Activated T-cell treated with anti-CD3 and anti-CD28 coated beads for 24 hours (primary cell): Measurements from ENCODE around the gene ZFYVE28.

ENCODE experiments used
- DNase-seq: peaks from one replicate; pipeline ENCODE4 v3.0.0-alpha.2; 2020; ENCODE audit warnings: low read depth

Gene ZFYVE28

DNA sequence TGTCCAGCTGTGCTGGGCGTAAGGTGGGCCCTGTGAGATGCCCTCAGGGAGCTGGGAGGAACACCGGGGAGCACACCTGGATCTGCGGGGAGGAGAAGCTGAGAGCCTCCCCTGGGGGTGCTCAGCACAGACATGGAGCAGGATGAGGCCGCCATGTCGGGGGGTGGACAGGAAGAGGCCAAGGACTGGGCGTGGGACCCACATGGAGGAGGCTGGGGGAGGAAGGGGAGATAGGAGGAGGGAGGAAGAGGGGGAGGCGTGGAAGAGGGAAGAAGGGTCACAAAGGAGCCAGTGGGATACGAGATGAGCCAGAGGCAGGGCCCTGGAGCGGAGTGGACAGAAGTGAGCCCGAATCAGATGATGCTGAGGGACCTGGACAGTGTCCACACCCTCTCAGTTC is 66.3 kb downstream of the ZFYVE28 start:
- DNase-seq: no peak

DNA sequence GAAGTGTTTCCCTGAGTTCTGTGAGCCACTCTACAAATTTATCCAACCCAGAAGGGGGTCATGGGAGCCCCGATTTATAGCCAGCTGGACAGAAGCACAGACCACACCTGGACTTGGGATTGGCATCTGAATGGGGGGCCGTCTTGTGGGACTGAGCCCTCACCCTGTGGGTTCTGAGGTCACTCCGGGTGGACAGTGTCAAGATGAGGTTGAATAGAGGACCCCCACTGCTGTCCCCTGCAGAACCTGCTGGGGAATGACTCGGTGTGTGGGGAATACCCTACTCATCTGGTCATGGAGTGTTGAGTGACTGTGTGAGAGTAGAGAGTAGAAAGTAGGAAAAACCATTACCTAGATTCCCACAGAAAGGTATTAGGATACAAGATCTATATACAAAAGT is 67.5 kb downstream of the ZFYVE28 start:
- no peak for DNase-seq

DNA sequence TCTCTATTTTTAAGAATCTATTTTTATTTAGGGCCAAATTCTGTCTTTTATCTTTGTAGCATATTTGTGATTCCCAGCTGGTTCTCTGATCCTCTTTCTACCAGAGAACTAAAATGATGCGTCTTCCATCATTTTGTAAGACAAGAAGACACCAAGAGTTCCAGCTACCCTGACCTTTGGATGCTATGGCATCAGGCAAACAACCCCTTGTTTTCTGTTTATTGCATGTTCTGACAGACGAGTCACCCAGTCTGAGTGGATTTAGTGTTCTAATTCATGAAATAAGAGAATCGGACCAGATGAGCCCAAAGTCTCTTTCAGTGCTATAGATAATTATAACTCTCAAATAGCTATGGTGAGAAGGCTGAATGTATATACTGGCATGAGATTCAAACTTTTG is 69.7 kb downstream of the ZFYVE28 start:
- DNase-seq: no peak

DNA sequence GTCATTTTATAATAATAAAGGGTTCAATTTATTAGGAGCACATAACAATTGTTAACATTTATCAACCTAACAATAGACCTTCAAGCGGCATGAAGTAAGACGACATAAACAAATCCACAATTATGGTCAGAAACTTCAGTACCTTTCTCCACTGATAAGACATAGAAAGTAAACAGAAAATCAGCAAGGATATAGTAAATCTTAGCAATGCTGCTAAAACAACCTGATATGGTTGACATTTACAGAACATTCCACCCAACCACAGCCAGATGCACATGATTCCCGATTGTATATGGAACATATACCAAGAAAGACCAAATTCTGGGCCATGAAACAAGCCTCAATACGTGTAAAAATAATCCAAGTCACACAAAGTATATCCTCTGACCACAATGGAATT is 71.3 kb downstream of the ZFYVE28 start:
- DNase-seq: no peak

DNA sequence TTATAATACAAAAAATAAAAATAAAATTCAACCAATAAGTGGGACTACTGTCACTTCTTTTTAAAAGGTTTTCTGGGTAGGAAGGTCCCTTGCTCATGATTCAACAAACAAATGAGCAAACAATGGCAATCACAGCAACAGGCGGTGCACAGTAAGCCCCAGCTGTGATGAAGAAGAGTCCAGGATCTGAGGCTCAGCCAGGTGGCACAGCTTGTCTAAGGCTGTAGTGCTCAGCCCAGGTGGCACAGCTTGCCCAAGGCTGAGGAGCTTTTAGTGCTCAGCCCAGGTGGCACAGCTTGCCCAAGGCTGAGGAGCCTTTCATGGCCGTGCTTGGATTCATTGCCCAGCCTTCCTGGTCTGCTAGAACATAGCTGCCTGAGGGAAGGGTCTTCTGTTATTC is 75.0 kb downstream of the ZFYVE28 start:
- DNase-seq: no peak

DNA sequence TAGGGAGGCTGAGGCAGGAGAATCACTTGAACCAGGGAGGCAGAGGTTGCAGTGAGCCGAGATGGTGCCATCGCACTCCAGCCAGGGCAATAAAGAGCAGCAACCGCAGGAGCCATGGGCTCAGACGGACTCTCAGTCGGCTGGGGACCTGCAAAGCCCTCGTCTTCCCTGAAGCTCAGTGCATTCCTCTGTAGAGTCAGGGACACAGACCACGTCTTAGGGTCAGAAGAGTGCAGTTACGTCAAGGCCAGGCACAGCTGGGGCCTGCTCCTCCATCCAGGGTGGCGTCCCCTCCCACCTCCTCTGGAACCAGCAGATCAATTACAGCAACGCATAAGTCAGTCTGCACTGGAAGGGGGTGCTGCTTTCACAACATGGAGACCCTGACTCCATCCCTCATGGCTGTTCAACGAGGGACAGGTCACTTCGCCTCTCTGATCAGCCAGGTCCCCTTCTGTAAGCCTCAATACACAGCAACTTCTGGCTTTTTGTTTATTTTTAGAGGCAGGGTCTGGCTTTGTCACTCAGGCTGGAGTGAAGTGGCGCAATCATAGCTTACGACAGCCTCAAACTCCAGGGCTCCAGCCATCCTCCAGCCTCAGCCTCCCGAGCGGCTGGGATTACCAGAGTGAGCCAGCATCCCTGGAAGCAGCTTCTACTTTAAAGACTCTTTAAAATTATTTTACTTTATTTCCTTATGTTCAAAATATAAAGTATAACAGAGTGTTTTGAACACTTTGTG is 76.4 kb downstream of the ZFYVE28 start:
- no peak for DNase-seq

DNA sequence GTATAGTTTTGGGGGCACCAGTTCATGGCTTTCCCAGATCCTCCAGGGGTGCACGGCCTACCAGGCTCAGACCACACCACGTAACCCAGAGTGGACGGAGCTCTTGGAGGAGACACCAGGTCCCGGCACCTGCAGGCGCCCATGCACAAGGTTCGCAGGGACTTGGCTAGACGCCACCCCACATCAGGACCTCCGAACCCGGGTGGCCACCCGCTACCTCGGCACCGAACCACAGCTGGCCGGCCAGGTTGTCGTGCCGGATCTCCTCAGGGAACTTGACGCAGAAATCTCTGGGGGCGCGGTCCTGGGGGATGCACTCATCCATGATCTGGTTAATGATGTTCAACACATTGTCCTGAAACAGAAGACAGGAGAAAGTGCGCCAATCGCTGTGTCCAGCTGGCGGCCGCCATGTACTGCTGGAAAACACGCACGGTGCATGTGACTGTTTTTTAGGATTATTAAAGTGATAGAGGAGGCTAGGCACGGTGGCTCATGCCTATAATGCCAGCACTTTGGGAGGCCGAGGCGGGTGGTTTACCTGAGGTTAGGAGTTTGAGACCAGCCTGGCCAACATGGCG is 77.1 kb downstream of the ZFYVE28 start:
- no peak for DNase-seq

DNA sequence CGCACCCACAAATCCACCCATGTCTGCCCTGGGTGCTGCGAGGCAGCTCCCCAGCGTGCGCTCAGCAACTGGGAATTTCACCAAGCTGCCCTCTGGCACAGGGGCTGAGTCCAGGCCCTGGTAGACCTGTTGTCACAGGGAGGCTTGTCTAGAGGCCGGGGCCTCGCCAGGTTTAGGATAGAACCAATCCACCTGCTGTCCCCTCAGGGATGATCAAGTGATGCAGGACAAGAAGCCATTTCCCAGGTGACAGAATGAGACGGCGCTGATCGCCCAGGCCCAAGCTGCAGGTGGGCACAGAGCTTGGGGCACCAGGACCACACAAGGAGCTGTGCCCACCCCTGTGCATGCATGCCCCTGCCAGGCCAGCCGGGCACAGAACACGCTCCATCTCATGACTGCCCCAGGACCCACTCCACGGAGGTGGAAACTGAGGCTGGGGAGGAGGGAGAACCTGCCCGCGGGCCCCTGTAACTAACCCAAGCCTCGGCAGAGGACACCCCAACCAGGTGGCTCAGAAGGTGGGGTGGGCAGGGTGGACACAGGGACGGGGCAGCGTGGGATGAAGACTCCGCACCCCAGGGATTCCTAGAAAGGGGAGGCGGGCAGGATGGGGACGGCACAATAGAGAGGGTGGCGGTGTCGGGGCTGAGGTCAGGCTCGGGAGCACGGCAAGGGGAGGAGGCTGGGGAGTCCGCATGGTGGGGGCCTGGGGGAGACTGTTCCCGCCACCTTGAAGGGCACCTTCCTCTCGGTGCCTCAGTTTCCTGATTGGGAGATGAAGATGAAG is 78.0 kb downstream of the ZFYVE28 start:
- no peak for DNase-seq

DNA sequence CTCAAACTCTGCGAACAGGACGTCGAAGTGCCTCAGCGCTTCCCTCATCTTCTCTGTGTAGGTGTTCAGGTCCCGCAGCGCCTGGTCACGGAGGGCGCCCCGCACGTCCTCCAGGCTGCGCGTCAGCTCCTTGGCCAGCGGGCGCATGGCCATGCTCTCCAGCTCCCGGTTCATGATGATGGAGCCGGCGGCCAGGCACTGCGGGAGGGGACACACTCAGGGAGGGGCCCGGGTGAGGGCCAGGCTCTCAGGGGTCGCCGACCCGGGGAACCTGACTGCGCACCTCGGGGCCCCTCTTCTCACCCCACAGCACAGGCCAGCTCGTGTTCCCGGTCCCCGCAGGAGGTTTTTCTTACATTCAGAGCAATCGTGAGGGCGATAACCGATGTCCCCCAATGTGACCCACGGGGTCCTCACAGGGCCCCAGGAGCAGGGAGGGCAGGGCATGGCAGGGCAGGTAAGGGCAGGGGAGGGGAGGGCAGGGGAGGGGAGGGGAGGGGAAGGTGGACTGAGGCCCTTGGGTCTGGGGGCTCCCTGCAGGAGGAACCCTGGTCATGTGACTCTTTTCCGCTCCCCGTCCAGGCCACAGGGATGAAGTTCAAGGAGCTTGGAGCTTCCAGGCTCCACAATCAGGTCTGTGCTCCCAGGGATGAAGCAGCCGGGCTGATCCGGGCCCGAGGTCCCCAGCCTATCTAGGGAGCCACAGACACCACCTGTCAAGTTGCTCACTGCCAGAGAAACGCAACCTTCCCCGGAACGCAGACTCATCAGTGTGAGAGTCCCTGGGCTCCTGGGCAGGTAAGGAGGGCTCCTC is 78.8 kb downstream of the ZFYVE28 start:
- no peak for DNase-seq

DNA sequence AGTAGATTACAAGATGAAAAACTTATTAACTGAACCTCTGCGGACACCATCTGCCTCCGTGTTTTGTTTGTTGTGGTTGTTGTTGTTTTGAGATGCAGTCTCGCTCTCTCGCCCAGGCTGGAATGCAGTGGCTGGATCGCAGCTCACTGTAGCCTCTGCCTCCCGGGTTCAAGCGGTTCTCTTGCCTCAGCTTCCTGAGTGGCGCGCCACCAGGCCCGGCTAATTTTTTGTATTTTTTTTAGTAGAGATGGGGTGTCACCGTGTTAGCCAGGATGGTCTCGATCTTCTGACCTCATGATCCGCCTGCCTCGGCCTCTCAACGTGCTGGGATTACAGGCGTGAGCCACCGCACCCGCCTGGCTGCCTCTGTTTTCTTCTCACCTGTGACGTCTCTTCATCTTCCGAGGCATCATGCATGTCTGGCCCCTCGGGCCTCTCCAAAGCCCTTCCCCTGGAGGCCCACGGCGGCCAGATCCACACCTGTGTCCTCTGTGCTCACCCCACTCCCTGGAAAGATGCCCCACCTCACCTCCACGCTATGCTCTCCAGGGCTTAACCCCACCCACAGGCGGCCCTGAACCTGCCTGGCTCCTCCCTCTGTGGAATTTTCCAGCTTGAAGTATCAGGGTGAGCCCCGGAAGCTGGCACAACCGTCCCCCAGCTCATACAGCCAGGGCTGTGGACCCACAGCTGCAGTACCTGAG is 79.5 kb downstream of the ZFYVE28 start:
- DNase-seq: no peak

DNA sequence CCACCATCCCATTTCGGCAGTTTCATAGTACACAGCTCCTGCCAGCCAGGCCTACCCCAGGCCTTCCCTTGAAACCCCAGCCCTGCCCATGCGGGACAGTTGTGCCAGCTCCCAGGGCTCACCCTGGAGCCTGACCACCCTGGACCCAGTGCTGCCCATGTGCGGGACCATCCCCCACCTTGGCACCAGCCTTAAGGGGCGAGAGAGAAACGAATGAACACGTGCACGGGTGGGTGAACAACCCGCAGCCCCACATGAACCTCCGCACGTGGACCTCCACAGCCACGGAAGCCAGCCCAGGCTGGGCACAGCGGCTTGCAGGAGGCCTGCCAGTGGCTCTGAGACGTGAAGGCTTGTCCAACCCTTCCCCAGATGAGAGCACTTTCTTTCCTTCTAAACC is 80.5 kb downstream of the ZFYVE28 start:
- no peak for DNase-seq

DNA sequence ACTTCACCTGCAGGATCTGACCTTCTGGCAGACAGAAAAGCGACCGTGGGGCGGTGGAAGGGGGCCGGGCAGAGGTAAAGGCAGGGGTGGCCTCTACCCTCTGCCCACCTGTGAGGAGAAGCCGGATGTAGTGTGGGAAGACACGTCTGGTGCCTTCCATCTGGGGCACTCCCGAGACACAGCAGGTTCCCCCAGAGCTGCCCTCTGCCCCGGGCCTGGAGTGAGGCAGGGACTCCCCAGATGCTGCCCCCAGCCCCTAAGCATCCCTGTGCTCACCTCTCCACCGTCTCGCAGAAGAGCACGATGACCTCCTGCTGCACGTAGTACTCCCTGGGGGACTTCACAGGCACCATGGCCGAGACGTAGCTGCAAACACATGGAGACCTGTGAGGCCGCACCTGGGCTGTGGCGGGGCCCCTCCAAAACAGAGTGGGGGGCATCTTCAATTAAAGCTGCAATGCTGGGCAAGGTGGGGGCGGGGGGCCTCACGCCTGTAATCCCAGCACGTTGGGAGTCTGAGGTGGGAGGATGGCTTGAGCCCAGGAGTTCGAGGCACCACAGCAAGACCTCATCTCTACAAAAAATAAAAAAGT is 81.2 kb downstream of the ZFYVE28 start:
- DNase-seq: no peak

DNA sequence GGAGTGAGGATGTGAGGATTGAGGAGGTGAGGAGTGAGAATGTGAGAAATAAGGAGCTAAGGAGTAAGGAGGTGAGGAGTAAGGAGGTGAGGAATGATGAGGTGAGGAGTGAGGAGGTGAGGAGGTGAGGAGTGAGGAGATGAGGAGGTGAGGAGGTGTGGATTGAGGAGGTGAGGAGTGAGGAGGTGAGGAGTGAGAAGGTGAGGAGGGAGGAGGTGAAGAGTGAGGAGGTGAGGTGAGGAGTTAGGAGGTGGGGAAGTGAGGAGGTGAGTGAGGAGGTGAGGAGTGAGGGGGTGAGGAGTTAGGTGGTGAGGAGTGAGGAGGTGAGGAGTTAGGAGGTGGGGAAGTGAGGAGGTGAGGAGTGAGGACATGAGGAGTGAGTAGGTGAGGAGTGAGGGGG is 81.8 kb downstream of the ZFYVE28 start:
- no peak for DNase-seq

DNA sequence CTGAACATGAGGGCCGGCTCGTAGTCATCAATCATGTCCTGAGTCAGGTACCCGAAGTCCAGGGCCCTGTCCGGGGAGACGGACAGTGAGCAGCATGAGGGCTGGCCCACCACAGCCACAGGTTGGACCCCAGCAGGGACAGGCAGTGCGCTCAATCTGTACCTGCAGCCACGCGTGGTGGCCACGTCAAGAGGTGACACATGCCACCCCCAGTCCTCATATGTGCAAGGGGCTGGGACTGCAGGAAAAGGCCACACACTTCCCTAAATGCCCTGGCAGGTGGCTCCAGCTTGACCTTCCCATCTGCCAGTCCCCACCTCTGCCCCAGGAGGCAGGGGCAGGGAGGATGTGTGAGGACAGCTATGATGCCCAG is 82.7 kb downstream of the ZFYVE28 start:
- DNase-seq: no peak

DNA sequence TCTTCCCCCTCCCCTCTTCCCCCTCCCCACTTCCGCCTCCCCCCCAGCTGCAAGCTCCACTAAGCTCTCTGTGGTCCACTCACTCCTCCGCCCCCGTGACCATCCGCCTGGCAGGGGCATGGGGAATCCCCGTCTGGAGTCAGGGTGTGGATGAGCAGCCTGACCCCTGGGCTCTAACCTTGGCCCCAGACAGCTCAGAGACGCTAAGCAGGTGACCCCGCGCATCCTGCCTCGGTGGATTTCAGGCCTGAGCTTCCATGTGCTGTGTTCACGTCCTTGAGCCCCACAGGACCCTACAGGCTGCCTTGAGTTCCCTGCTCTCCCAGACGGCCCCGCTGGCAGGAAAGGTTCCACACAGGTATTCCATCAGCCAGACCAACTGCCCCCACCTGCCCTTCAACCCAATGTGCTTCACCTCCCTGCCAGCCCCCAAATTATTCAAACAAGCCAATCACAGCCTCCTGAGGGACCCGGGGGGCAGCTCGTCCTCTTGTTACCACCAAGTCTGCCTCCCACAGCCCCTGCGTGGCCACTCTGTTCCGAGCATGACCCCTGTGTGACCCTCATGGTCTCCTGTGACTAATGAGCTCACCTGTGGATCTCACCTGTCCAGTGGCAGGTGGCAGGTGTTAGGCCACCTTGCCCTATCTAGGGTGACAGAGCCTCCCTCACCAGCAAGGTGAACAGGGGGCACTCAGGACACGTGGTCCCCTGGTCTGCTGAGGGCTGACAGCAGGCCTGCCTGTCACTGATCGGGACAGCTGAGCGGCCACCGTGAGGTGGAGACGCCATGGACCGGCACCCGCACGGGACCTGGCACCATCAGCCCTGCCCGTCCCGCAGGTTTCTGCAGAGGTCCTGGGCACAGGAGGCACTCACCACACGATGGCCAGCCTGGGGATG is 83.4 kb downstream of the ZFYVE28 start:
- DNase-seq: no peak

DNA sequence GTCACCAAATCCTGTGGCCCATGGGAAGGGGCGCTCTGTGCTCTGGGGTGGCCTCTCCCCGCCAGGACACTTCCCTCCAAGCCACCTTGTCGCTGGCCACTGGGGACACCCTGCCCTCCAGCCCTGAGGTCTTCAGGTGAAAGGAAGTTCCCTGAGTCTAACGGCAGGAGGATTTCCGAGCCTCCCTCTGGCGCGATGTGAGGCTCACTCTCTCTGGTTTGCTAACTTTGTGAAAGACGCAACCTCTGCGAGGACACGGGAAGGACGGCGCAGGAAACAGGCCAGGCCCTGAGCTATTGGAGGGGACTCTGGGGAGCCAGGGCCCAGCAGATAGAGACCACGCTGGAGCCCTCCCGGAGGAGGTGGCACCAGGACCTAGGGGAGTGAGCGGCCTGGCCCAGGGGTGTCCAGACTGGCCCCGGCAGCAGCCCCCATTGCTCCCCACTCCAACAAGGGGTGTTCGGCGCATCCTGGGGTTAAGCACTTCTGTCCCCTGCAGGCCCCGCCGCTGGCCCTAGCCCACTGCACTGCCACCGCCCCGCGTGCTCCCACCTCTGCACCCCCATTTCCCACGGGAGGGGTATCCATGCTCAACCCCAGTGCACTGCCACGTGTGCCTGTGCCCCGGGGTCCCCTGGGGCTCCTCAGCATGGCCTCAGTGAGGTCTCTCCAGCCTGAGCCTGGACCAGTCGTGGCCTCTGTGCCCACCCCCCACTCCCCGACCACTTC is 84.4 kb downstream of the ZFYVE28 start:
- DNase-seq: no peak

DNA sequence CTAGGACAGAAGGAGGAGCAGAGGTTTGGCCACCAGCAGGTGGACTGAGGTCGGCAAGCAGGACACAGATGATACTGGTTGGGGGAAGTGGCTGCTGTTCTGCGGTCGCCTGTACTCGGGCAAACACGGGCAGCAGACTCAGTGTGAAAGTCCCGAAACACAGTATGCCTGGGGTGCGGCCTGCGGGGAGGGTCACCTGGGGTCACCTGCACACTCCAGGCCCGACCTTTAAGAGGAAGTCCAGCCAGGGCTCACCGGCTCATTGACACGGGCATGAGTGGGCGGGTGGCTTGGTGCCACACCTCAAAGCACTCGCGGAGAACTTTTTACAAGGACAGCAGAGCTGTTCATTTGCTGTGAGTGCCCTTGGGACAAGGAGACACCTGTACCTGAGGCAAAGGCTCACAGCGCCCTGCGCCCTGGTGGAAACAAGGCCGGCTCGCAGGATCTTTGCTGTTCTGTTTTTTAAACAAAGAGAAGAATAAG is 85.0 kb downstream of the ZFYVE28 start:
- no peak for DNase-seq

DNA sequence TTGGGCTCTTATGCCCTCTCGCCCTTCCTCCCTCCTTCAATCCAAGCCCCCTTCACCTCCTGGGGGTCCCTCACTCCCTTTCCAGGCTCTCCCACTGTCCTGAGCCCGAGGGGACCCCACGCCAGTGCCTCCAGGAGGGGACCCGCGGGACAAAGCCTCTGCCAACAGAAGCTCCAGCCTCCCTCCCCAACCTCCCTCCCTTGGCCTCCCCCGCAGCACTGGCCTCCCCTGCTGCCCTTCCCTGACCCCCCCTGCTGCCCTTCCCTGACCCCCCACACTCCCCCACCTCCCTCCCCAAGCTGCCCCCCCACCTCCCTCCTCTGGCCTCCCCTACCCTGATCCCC is 85.5 kb downstream of the ZFYVE28 start:
- DNase-seq: no peak

DNA sequence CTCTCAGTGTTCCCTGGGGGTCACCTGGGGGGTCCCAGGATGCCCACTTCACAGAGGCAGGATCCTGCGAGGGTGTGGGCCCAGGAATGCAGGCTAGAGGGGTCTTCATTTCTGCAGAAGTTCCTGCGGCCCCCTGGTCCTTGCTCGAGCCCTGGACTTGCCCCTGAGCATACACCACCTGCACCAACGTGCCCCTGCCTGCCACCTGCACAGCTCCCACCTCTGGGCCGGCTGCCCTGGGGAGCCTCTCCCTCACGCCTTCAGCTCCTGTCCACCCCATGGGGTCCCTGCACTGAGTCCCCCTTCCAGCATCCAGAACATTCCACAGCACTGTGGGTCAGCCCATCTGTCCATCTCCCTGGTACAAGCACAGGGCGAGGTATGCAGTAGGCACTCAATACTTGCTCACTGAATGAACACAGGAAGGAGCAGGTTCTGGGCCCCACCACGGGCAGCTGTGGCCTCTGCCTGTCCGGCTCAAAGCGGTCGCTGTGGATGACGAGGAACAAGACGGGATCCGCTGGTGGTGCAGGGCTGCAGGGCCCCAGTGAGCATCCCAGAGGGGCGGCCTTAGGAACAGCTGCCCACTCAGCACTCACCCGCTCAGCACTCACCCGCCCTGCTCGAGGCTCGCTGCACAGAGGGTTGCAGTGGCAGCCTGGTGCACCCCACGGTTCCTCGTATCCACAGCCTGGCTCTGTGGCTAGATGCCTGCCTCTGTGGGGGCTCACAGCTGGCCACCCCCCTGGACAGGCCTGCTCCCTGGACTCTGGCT is 86.1 kb downstream of the ZFYVE28 start:
- DNase-seq: no peak
